HG03064 (cell line): Measurements from ENCODE around the gene RAB6C.
"Not testable (repeated sequence)": the region's sequence is repeated elsewhere in the genome, so short reads cannot be mapped to it uniquely, and the experiment has no call there.

ENCODE experiments used
- ATAC-seq: cut with Tn5 transposase; IDR thresholded peaks from one replicate; pipeline ENCODE4 v1.9.1; 2021; ENCODE audit warnings: low read depth; ENCODE audit not compliant: unreplicated experiment

The RAB6C gene

GRCh38 chr2:129979629-129980155 is at the start of gene RAB6C:
Gene RAB6C (plus strand): TSS chr2:129979666. CDS start chr2:129980116, 450 bp downstream.
- not testable (repeated sequence) for ATAC-seq

DNA sequence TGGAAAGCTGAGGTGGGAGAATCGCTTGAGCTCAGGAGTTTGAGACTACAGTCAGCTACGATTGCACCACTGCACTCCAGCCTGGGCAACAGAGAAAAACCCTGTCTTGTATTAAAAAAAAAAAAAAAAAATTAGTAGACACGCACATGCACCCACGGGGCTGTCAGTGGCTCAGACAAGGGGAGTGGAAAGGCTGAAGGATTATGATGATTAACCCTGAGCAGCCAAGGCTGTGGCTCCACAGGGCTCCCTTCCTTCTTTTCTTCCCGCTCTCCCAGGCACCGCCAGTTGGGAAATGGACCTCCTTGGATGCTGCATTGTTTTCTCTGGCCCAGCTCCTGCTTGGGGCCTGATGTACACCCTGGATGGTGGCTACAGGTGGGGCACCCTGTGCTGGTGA is 49.0 kb upstream of the RAB6C start:
- ATAC-seq, result no peak

DNA sequence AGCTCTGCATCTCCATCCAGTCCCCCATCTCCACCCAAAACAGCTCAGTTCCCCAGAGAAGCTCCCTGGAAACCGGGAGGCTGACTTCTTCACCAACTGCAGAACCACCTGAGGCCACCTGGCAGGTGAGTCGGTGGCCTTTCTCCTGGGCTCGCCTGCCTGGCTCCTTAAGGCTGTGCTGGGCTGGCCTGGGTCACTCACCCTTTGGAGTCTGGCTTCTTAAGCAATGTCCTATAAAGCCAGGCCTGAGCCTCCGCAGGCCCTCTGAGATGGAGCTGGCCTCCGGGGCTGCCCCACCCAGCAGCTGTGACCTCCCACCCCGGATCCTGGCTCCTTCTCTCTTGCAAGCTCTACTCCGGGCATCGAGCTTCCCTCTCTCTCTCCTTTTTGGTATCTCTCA is 46.1 kb upstream of the RAB6C start:
- ATAC-seq, result not testable (repeated sequence)

GRCh38 chr2:129934044-129934822 is 45.2 kb upstream of the RAB6C start:
- ATAC-seq, result no peak

DNA sequence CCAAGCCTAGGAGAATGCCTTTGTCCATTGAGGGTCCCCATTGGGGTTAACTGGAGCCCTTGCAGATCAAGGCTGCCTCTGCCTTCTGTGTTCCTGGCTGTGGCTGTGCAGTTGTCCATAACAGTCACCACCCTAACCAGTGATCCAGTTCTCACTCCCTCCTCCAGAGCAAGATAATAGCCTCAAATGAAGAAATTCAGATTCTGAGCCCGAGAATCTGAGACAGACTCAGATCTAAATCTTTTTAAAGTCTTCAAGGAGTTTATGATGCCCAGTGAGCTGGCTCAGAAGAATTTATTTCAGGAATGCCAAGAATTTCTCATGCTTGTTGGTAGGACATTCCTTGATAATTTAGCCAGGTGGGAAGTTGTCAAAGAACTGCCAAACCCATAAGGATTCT is 44.3 kb upstream of the RAB6C start:
- no peak for ATAC-seq

GRCh38 chr2:129936334-129936934 is 43.0 kb upstream of the RAB6C start:
- no peak for ATAC-seq

DNA sequence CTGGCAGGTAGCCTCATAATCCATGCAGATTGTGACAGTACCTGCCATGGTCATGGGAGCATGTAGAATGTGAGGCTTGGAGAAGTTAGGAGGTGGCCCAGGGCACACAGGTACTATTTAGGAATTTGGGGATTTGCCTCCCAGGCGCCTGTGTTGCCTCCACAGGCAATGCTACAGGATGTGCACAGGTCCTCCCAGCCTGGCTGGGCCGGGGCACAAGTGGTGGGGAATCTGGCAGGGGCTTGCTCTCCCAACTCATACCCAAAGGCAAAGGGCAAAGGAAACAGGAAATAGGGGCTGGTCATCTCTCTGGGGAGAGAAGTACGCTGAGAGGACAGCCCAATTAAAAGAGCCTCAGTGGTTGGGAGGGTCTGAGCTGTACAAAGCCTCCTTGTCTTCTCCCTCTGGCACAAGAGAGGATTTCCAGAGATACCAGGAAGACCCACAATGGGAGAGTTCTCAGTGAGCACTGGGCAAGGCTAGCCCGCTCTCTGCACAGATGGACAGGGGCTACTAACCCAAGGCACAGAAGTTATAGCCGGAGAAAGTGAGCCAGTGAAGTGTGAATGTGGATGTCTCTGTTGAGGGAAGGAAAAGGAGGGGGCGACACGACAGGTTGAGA is 40.5 kb upstream of the RAB6C start:
- ATAC-seq, result not testable (repeated sequence)

DNA sequence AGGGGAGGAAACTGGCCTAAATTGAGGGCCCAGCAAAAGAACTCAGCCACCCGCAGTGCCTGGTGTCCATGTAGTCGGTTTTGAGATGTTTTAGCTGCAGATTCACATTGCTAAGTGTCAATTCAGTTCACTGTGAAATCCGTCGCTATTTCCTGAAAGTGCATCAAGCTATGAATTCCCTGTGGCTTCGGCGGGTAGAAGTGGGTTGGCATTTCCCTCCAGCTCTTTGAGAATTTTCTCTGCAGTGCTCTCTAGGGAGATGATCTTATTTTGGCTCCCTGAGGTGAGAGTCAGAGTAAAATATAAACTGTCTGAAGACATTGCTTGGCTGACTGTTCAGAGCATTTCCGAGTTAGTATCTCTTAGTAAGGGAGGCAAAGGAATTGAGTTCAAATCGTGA is 36.0 kb upstream of the RAB6C start:
- ATAC-seq, result not testable (repeated sequence)

DNA sequence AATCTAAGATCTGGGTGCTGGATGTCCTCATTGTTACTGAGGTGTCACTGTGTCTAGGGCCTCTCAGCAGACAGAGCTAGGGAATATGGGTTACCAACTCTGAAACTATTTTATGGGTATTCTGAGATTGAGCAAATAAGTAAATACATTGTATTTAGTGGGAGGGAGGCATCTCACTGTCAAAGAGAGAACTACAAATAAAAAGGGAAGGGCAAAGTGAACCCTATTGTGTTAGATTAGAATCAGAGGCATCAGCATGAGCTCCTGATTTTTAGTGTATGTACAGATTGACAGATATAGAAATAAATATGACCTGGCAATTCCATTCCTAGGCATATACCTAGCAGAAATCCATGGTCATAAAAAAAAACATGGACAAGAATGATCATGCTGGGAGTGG is 33.9 kb upstream of the RAB6C start:
- ATAC-seq, result no peak

DNA sequence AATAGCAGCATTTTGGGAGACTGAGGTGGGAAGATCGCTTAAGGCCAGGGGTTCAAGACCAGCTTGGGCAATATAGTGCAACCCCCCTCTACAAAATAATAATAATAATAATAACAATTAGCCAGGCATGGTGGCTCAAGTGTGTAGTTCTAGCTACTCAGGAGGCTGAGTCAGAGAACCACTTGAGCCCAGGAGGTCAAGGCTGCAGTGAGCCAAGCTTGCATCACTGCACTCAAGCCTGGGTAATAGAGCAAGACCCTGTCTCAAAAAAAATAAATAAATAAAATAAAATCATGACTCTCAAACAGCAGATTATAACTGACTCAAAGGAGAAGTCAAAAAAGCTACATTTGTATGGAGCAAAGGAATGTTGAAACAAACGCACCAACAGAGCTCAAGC is 31.8 kb upstream of the RAB6C start:
- not testable (repeated sequence) for ATAC-seq

GRCh38 chr2:129956171-129956570 is 23.3 kb upstream of the RAB6C start:
- not testable (repeated sequence) for ATAC-seq

GRCh38 chr2:129957891-129958290 is 21.6 kb upstream of the RAB6C start:
- no peak for ATAC-seq

DNA sequence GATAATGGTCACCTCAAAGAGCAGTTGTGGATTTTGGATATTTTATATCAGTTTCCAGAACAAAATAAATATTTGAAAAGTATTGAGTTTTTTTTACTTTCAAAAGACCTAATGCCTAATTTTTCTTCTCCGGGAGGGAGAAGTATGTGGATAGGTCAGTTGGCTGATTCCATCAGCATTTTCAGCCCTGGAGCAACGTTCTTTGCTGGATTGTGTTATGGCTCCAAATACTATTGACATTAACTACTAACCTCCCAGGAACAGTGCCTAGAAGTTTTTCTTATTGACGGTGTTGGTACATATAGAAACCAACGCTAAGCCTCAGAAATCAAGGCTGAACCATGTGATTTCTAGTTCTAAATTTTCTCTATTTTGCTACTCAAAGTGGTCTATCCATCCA is 20.7 kb upstream of the RAB6C start:
- ATAC-seq, result not testable (repeated sequence)

GRCh38 chr2:129968605-129969004 is 10.9 kb upstream of the RAB6C start:
- ATAC-seq, result not testable (repeated sequence)

GRCh38 chr2:129975016-129975774 is 4.3 kb upstream of the RAB6C start:
- ATAC-seq, result no peak

DNA sequence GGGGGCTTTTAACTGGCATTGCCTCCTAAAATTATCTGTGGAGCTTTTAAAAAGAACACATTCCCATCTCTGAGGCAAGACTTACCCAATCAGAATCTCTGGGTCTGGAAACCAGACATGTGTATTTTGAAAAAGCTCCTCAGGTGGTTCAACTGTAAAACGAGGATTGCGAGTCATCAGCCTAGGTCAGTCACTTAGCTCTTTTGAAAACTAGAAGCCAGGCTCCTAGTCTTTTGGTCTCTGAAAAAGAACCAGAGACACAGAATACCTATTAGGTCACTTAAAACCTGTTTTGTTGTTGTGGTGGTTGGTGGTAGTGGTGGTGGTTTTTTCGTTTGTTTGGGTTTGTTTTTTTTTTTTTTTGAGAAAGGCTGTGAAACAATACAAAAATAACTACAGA is 2.5 kb upstream of the RAB6C start:
- ATAC-seq, result not testable (repeated sequence)

DNA sequence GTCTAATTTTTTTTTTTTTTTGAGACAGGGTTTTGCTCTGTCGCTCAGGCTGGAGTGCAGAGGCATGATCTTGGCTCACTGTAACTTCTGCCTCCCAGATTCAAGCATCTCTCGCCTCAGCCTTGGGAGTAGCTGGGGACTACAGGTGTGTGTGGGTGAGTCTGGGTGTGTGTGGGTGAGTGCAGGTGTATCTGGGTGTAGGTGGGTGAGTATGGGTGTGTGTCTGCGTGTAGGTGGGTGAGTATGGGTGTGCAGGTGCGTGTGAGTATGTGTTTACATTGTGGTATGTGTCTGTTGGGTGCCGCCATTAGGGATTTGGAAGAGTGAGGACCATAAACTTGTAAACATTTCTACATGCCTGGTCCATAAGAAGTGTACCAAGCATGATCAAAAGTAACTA is 1.5 kb upstream of the RAB6C start:
- ATAC-seq, result no peak

DNA sequence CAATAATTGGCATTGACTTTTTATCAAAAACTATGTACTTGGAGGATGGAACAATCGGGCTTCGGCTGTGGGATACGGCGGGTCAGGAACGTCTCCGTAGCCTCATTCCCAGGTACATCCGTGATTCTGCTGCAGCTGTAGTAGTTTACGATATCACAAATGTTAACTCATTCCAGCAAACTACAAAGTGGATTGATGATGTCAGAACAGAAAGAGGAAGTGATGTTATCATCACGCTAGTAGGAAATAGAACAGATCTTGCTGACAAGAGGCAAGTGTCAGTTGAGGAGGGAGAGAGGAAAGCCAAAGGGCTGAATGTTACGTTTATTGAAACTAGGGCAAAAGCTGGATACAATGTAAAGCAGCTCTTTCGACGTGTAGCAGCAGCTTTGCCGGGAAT is 780 bp downstream of the RAB6C start:
- not testable (repeated sequence) for ATAC-seq

- ATAC-seq, result not testable (repeated sequence)
Measured at GRCh38 chr2:129981689-129982088, 2.2 kb downstream of the RAB6C start.

DNA sequence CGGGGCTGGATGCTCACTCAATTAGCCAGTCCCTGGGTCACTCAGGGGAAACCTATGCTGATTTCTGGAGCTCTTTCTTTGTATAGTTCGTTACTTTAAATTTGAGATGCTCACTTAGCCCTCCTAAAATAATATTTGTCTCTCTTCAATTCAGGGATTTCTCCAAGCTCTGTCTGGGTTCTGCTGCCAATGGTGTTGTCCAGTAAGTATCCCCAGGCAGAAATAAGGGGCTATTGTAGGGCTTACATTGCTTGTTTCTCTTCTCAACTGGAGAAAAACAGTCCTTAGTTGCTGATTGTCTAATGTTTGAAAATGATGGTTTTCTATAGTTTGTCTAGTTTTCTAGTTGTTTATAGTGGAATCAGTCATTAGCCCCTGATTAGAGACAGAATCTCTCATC is 5.0 kb downstream of the RAB6C start:
- no peak for ATAC-seq
